ENCODE results near the gene ARSK.

ARSK gene

DNA sequence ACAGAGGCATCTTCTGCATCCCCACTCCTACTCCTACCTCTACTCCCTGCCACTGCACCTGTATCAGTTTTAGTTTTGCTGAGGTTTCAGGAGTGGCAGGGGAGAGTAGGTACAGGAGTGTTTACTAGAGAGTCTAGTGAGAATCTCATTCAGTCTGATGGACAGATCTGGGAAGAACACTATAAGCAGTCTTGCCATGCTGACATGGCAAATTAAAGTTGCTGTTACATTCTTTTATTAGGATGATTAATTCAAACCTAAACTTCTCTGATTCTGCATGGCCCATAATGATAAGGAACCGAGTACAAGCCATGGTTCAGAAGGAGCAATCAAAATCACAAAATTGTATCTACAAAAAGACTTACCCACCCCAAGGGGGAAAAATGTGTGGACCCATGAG lies 7.4 kb downstream of the ARSK start:
- Histone ChIP-seq H3K4me3 (ENCODE audit: low read length) (no peak overlapping the region), H3K36me3 (ENCODE audit: control insufficient read depth, insufficient read depth, low read length) (peaks cover 2% of the 10 kb centered on the region; the same call in 1 of the 2 replicates), H3K9me3 (ENCODE audit: control insufficient read depth, insufficient read depth, low read length) (no peaks in the 10 kb centered on the region), H3K27me3 (ENCODE audit: control insufficient read depth, insufficient read depth, low read length) (no peaks in the 10 kb centered on the region), H3K4me1 (ENCODE audit: control insufficient read depth, insufficient read depth, low read length) (no peaks in the 10 kb centered on the region), H3K27ac (ENCODE audit: low read length) (no peak overlapping the region)
- WGBS (ENCODE audit: insufficient coverage, insufficient read length): no CpG with 5 or more reads among the region's 1 CpG
- DNase-seq (ENCODE audit: low read depth, low spot score): no peak

DNA sequence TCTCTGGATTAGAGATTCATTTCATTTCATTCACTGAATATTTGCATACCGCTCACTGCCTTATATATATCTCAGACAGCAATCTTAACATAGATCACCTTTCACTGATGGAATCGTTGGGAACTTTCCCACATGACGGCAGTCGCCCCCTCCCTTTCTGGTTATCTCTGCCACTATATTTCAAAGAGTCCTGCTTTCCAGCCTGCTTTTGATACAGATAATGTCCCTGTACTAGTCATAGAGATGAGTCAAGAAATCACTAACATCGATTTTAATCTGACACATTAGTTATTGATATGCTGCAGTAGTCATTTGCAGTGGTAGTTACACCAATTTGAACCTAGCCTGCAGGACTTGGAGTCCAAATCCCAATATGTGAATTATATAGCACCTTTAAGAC lies 8.5 kb downstream of the ARSK start:
- H3K4me1 ChIP-seq (ENCODE audit: control insufficient read depth, insufficient read depth, low read length): no peaks in the 10 kb centered on the region
- peaks cover 2% of the 10 kb centered on the region; the same call in 1 of the 2 replicates for H3K36me3 ChIP-seq (ENCODE audit: control insufficient read depth, insufficient read depth, low read length)
- H3K27ac ChIP-seq (ENCODE audit: low read length): no peak overlapping the region
- H3K27me3 ChIP-seq (ENCODE audit: control insufficient read depth, insufficient read depth, low read length): no peaks in the 10 kb centered on the region
- no CpG with 5 or more reads among the region's 5 CpGs for WGBS (ENCODE audit: insufficient coverage, insufficient read length)
- no peaks in the 10 kb centered on the region for H3K9me3 ChIP-seq (ENCODE audit: control insufficient read depth, insufficient read depth, low read length)
- H3K4me3 ChIP-seq (ENCODE audit: low read length): no peak overlapping the region
- no peak for DNase-seq (ENCODE audit: low read depth, low spot score)

DNA sequence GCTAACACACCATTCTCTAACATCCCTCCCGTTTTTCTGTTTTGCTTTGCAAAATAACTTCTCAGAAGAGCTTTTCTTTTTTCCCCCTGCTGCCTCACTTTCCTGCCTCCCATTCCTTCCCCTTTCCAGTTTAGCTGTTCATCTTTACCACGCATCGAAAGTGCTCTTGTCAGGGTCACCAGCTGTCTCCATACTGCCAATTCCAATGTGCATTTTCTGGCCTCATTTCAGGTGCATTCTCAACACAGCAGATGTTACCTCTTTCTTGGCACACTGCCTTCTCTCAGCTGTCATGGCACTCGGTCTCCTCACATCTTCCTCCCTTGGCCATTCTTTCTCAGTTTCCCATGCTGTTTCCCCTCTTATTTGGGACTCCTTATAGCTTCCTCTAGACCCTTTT lies 9.5 kb downstream of the ARSK start:
- no peak overlapping the region for H3K27ac ChIP-seq (ENCODE audit: low read length)
- 100% methylated on average over 1 of the region's 4 CpGs for WGBS (ENCODE audit: insufficient coverage, insufficient read length)
- no peak for DNase-seq (ENCODE audit: low read depth, low spot score)
- no peak overlapping the region for H3K4me3 ChIP-seq (ENCODE audit: low read length)
- H3K36me3 ChIP-seq (ENCODE audit: control insufficient read depth, insufficient read depth, low read length): peaks cover 2% of the 10 kb centered on the region; the same call in 1 of the 2 replicates
- H3K9me3 ChIP-seq (ENCODE audit: control insufficient read depth, insufficient read depth, low read length): no peaks in the 10 kb centered on the region
- no peaks in the 10 kb centered on the region for H3K27me3 ChIP-seq (ENCODE audit: control insufficient read depth, insufficient read depth, low read length)
- no peaks in the 10 kb centered on the region for H3K4me1 ChIP-seq (ENCODE audit: control insufficient read depth, insufficient read depth, low read length)

DNA sequence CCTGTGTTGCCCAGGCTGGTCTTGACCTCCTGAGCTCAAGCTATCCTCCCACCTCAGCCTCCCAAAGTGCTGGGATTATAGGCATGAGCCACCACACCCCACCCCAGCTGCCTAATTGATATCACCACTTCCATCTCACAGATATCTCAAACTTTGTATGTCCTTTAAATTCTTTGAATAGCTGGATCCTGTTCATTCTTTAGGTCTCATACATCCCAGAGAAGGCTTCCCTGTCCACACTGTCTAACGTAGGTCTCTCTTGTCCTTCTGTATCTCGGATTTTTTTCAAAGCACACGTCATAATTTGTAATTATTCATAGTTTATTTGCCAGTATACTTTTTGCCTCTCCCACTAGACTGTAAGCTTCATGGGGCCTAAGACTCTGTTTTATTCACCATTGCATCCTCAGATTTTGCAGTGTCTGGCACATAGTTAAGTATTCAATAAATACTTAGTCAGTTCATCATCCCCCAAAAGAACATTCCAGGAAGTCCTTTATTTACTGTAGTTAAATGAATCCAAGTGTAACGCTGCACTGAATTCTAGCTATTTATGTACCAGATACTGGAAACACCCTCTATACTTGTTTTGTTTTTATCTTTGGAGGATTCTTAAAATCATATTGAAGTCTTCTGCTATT lies 10.5 kb downstream of the ARSK start:
- no peak for DNase-seq (ENCODE audit: low read depth, low spot score)
- H3K27me3 ChIP-seq (ENCODE audit: control insufficient read depth, insufficient read depth, low read length): no peaks in the 10 kb centered on the region
- H3K9me3 ChIP-seq (ENCODE audit: control insufficient read depth, insufficient read depth, low read length): no peaks in the 10 kb centered on the region
- H3K4me1 ChIP-seq (ENCODE audit: control insufficient read depth, insufficient read depth, low read length): no peaks in the 10 kb centered on the region
- H3K4me3 ChIP-seq (ENCODE audit: low read length): no peak overlapping the region
- H3K27ac ChIP-seq (ENCODE audit: low read length): no peak overlapping the region
- WGBS (ENCODE audit: insufficient coverage, insufficient read length): no CpG with 5 or more reads among the region's 4 CpGs
- H3K36me3 ChIP-seq (ENCODE audit: control insufficient read depth, insufficient read depth, low read length): peaks cover 2% of the 10 kb centered on the region; the same call in 1 of the 2 replicates

DNA sequence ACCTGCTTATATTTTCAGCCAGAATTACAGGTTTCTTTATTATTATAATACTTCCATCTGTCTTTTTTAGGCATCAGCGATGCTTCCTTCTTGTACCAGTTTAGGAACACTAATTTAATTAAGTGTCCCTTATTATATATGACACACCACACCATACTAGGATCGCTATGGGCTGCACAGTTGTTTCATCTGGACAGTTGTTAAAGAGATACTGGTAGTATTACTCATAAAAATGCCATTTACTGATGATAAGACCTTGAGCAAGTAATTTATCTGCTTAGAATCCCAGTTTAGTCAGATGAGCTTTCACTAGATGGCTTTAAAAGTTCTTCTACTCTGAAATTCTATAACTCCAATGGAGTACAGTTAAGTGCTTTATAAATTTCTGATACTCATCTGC lies 17.1 kb downstream of the ARSK start:
- DNase-seq (ENCODE audit: low read depth, low spot score): no peak
- Histone ChIP-seq H3K36me3 (ENCODE audit: control insufficient read depth, insufficient read depth, low read length) (no peaks in the 10 kb centered on the region; the same call in 1 of the 2 replicates), H3K4me3 (ENCODE audit: low read length) (no peak overlapping the region), H3K27ac (ENCODE audit: low read length) (no peak overlapping the region), H3K4me1 (ENCODE audit: control insufficient read depth, insufficient read depth, low read length) (no peaks in the 10 kb centered on the region), H3K9me3 (ENCODE audit: control insufficient read depth, insufficient read depth, low read length) (no peaks in the 10 kb centered on the region), H3K27me3 (ENCODE audit: control insufficient read depth, insufficient read depth, low read length) (no peaks in the 10 kb centered on the region)
- WGBS (ENCODE audit: insufficient coverage, insufficient read length): no CpG with 5 or more reads among the region's 2 CpGs

DNA sequence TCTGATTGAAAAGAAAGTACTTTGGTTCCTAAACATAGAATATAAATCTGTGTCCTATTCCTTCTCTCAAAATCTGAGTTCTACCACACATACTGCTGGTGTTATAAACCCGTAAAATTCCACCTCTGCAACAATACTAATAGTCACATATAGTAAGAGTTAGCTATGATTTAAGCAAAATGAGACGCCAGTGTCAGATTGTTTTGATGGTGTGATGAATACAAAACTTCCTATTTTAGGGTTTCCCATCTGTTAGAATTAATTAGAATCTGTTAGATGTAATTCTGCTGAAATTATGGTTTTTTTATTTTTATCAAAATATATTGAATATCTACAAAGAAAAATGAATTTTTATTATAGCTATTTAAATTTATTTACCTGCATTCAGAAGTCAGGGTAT lies 26.7 kb downstream of the ARSK start:
- Histone ChIP-seq H3K36me3 (ENCODE audit: control insufficient read depth, insufficient read depth, low read length) (no peaks in the 10 kb centered on the region), H3K4me3 (ENCODE audit: low read length) (no peak overlapping the region), H3K27ac (ENCODE audit: low read length) (no peak overlapping the region), H3K4me1 (ENCODE audit: control insufficient read depth, insufficient read depth, low read length) (no peaks in the 10 kb centered on the region), H3K9me3 (ENCODE audit: control insufficient read depth, insufficient read depth, low read length) (no peaks in the 10 kb centered on the region), H3K27me3 (ENCODE audit: control insufficient read depth, insufficient read depth, low read length) (no peaks in the 10 kb centered on the region)
- no peak for DNase-seq (ENCODE audit: low read depth, low spot score)
- WGBS (ENCODE audit: insufficient coverage, insufficient read length): no CpG with 5 or more reads among the region's 2 CpGs

DNA sequence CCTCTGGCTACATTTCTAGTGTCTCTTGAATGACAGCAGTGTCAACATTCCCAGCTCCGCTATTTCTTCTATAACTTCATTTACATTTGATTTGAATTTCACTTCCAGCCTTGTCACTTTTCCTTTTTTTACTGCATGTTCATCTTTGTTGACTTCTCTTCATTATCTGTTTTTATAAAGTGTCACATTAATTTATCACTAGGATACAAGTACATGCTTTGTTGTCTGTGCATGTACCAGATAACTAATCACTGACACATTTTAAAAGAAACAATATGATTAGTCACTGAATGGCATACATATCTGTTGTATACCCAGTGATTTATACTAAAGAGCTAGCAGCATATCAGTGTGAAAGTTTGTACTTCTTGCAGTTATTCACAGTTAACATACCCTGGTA lies 29.1 kb downstream of the ARSK start:
- DNase-seq (ENCODE audit: low read depth, low spot score): no peak
- Histone ChIP-seq H3K4me3 (ENCODE audit: low read length) (no peak overlapping the region), H3K9me3 (ENCODE audit: control insufficient read depth, insufficient read depth, low read length) (no peaks in the 10 kb centered on the region), H3K4me1 (ENCODE audit: control insufficient read depth, insufficient read depth, low read length) (no peaks in the 10 kb centered on the region), H3K36me3 (ENCODE audit: control insufficient read depth, insufficient read depth, low read length) (no peaks in the 10 kb centered on the region), H3K27me3 (ENCODE audit: control insufficient read depth, insufficient read depth, low read length) (no peaks in the 10 kb centered on the region), H3K27ac (ENCODE audit: low read length) (no peak overlapping the region)
- WGBS (ENCODE audit: insufficient coverage, insufficient read length): no CpG with 5 or more reads among the region's 1 CpG

DNA sequence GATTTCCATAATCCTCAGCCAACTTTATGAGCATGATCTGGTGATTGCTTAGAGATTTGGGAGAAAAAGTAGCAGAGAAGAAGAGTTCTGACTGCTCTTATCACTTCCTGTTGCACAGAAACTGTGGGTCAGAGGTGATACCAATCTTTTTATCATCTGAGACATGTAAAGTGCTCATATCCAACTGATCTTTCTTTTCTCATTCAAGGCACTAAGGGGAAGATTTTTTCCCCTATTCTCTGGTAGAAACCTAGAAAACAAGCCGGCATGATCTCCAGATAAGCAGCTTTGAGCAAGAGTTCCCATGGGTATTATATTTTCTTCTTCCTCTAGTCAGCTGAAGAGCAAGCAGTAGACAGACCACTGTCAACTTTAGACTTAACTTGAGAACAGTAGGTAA lies 36.0 kb downstream of the ARSK start:
- no peak for DNase-seq (ENCODE audit: low read depth, low spot score)
- Histone ChIP-seq H3K27me3 (ENCODE audit: control insufficient read depth, insufficient read depth, low read length) (no peaks in the 10 kb centered on the region), H3K9me3 (ENCODE audit: control insufficient read depth, insufficient read depth, low read length) (no peaks in the 10 kb centered on the region), H3K4me1 (ENCODE audit: control insufficient read depth, insufficient read depth, low read length) (no peaks in the 10 kb centered on the region), H3K36me3 (ENCODE audit: control insufficient read depth, insufficient read depth, low read length) (no peaks in the 10 kb centered on the region), H3K27ac (ENCODE audit: low read length) (no peak overlapping the region), H3K4me3 (ENCODE audit: low read length) (no peak overlapping the region)
- WGBS (ENCODE audit: insufficient coverage, insufficient read length): no CpG with 5 or more reads among the region's 1 CpG

DNA sequence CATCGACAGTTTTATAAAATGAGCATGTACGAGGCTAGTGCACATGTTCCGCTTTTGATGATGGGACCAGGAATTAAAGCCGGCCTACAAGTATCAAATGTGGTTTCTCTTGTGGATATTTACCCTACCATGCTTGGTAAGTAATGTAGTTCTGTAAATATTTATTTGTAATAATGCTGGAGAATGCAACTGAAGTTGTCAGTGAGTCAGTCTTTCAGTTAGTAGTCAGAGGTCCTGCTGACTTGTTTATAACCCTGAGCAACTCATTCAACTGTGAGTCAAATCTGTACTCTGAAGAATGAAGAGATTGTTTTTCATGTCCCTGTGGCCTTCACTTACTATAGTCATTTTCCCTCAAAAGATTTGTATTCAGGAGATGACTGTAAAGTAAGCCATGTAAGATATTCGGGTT lies 36.6 kb downstream of the ARSK start:
- Histone ChIP-seq H3K9me3 (ENCODE audit: control insufficient read depth, insufficient read depth, low read length) (no peaks in the 10 kb centered on the region), H3K27ac (ENCODE audit: low read length) (no peak overlapping the region), H3K27me3 (ENCODE audit: control insufficient read depth, insufficient read depth, low read length) (no peaks in the 10 kb centered on the region), H3K36me3 (ENCODE audit: control insufficient read depth, insufficient read depth, low read length) (no peaks in the 10 kb centered on the region), H3K4me3 (ENCODE audit: low read length) (no peak overlapping the region), H3K4me1 (ENCODE audit: control insufficient read depth, insufficient read depth, low read length) (no peaks in the 10 kb centered on the region)
- WGBS (ENCODE audit: insufficient coverage, insufficient read length): no CpG with 5 or more reads among the region's 5 CpGs
- no peak for DNase-seq (ENCODE audit: low read depth, low spot score)

DNA sequence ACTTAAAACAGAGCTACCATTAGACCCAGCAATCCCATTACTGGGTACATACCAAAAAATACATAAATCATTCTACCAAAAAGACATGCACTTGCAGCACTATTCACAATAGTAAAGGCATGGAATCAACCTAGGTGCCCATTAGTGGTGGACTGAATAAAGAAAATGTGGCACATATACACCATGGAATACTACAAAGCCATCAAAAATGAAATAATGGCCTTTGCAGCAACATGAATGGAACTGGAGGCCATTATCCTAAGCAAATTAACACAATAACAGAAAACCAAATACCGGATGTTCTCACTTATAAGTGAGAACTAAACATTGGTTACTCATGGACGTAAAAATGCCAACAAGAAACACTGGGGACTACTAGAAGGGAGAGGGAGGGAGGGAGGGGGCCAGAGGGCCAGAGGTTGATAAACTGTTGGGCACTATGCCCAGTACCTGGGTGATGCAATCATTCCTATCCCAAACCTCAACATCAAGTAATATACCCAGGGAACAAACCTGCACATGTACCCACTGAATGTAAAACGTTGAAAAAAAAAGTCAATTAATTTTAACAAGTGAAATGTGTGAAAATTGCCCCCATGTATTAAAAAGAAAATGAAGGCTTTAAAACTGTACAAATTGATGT lies 40.5 kb downstream of the ARSK start:
- no peak overlapping the region for H3K4me3 ChIP-seq (ENCODE audit: low read length)
- no peak overlapping the region for H3K27ac ChIP-seq (ENCODE audit: low read length)
- no CpG with 5 or more reads among the region's 3 CpGs for WGBS (ENCODE audit: insufficient coverage, insufficient read length)
- H3K9me3 ChIP-seq (ENCODE audit: control insufficient read depth, insufficient read depth, low read length): no peaks in the 10 kb centered on the region
- H3K36me3 ChIP-seq (ENCODE audit: control insufficient read depth, insufficient read depth, low read length): no peaks in the 10 kb centered on the region
- no peaks in the 10 kb centered on the region for H3K27me3 ChIP-seq (ENCODE audit: control insufficient read depth, insufficient read depth, low read length)
- no peak for DNase-seq (ENCODE audit: low read depth, low spot score)
- H3K4me1 ChIP-seq (ENCODE audit: control insufficient read depth, insufficient read depth, low read length): no peaks in the 10 kb centered on the region

DNA sequence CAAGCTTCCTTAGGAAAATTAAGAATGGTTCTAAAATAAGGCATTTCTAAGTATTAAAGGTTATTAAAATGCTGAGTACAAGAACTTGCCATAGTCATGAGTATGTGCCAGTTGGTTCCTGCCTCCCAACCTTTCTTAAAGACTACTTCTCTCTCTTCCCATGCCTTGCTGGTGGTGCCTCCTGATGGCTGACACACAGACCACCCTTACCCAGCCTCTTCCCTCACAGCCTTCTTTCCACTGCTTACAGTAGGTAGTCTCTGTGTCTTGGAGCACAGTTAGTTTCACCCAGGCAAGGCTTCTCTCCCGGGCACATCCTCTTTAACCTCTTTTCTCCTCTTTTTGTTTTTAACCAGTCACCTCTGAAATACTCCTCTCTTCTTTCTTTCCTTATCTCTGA lies 44.4 kb downstream of the ARSK start:
- WGBS (ENCODE audit: insufficient coverage, insufficient read length): no CpG with 5 or more reads among the region's 1 CpG
- no peak overlapping the region for H3K27ac ChIP-seq (ENCODE audit: low read length)

More for the DNA sequence above, 44.4 kb downstream of the ARSK start:
- Histone ChIP-seq H3K4me1 (ENCODE audit: control insufficient read depth, insufficient read depth, low read length) (no peaks in the 10 kb centered on the region), H3K4me3 (ENCODE audit: low read length) (no peak overlapping the region), H3K36me3 (ENCODE audit: control insufficient read depth, insufficient read depth, low read length) (no peaks in the 10 kb centered on the region), H3K9me3 (ENCODE audit: control insufficient read depth, insufficient read depth, low read length) (no peaks in the 10 kb centered on the region), H3K27me3 (ENCODE audit: control insufficient read depth, insufficient read depth, low read length) (no peaks in the 10 kb centered on the region)
- no peak for DNase-seq (ENCODE audit: low read depth, low spot score)
